C4-2B (cell line): ENCODE results near the gene METAP2.

ENCODE experiments used
- CTCF ChIP-seq: fragments of 450-650 bp; conservative IDR thresholded peaks from 2 replicates; pipeline ENCODE4 v1.5.1; 2017; ENCODE audit warnings: mild to moderate bottlenecking
- ZFX ChIP-seq: fragments of 450-650 bp; IDR thresholded peaks from 2 replicates; pipeline ENCODE4 v1.6.1; 2017

GRCh38 chr12:95494888-95495287, 20.9 kb downstream of the METAP2 start:
- TF ChIP-seq CTCF = no peak
- no peak for TF ChIP-seq ZFX
